Ovary (tissue), 3 donors: Measurements from ENCODE around the gene VKORC1L1.

Experiments
- POLR2A ChIP-seq: fragments of 450-650 bp; IDR thresholded peaks from one replicate; pipeline ENCODE4 v1.6.1; 2017; ENCODE audit warnings: antibody characterized with exemption, mild to moderate bottlenecking, moderate library complexity
- TF ChIP-seq, protein P1 (sequence below), 3 donors: fragments of 450-650 bp in 2 of 3; fragments of 200-600 bp in 1 of 3; IDR thresholded peaks; one replicate each; pipeline versions ENCODE4 v1.5.1 to v1.8.0; 2016 to 2022; ENCODE audit warnings: antibody characterized with exemption in 3 of 3, mild to moderate bottlenecking in 1 of 3
- donor health status: DM: no; HTN: no; CAD: no.

DNA sequence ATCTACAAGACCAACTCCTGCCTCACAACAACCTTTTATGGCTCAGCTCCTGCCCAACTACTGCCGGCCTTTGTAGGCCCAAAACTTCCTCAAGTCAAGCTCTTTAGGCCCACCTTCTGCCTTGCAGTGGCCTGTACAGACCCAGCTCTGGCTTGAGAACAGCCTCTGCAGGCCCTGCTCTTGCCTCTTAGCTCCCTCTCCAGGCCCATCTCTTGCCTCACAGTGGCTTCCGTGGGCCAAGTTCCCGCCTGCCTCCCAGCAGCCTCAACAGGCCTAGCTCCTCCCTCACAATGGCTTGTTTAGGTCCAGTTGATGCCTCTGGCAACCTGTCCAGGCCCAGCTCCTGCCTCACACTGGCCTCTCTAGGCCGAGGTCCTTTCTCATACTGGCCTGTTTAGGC lies 32.4 kb upstream of the VKORC1L1 start:
- no peak for TF ChIP-seq POLR2A
- TF ChIP-seq, protein P1, sequence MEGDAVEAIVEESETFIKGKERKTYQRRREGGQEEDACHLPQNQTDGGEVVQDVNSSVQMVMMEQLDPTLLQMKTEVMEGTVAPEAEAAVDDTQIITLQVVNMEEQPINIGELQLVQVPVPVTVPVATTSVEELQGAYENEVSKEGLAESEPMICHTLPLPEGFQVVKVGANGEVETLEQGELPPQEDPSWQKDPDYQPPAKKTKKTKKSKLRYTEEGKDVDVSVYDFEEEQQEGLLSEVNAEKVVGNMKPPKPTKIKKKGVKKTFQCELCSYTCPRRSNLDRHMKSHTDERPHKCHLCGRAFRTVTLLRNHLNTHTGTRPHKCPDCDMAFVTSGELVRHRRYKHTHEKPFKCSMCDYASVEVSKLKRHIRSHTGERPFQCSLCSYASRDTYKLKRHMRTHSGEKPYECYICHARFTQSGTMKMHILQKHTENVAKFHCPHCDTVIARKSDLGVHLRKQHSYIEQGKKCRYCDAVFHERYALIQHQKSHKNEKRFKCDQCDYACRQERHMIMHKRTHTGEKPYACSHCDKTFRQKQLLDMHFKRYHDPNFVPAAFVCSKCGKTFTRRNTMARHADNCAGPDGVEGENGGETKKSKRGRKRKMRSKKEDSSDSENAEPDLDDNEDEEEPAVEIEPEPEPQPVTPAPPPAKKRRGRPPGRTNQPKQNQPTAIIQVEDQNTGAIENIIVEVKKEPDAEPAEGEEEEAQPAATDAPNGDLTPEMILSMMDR (IDR thresholded peaks at IDR 0.05), result no peak
